AG04450 (cell line): Measurements from ENCODE around the gene CPT1C. TPM values are rescaled to one million over a fixed set of nuclear protein-coding genes. Genes with fewer than 3 reads are reported as not detected.

Experiments used
- CTCF ChIA-PET: fragments of 300-600, 350-600 bp; formaldehyde crosslinking; extraction: SDS; loops from one replicate; lab custom pipeline; 2022; ENCODE audit warnings: antibody characterized with exemption, inconsistent platforms; lab: Charles Lee
- POLR2A ChIA-PET: fragments of 350-600 bp; formaldehyde crosslinking; extraction: SDS; loops from one replicate; lab custom pipeline; 2021; ENCODE audit warnings: antibody characterized with exemption, inconsistent platforms; lab: Yijun Ruan, JAX
- DNase-seq: peaks from one replicate; pipeline ENCODE4 v3.0.0-alpha.2; 2011; ENCODE audit warnings: low read depth, low spot score
- H3K27ac ChIP-seq: one replicate; pipeline ENCODE4 v1.5.1; 2012; ENCODE audit warnings: low read depth, low read length, control low read depth
- H3K27me3 ChIP-seq: one replicate; pipeline ENCODE4 v1.6.0; 2012; ENCODE audit warnings: low read length; ENCODE audit not compliant: control insufficient read depth, insufficient read depth
- H3K4me3 ChIP-seq: 2 replicates; pipeline ENCODE4 v1.5.1; 2011; ENCODE audit warnings: mild to moderate bottlenecking, low read depth, low read length, control low read depth
- H3K9me3 ChIP-seq: 2 replicates; pipeline ENCODE4 v1.5.1; 2012; ENCODE audit warnings: low read length; ENCODE audit not compliant: control insufficient read depth, insufficient read depth
- polyA plus RNA-seq: library from polyadenylated mRNA; depleted of rRNA; stranded (reverse); fragments of >200 nt; gene quantifications from 2 replicates; pipeline ENCODE4 v1.2.3, GENCODE V29; 2011; rRNA removed
- small RNA-seq: library from RNA; depleted of rRNA; stranded (forward); fragments of <200 nt; gene quantifications from one replicate; pipeline ENCODE3, GENCODE V24; 2012; ENCODE audit warnings: low read depth; ENCODE audit not compliant: insufficient read length
- TF ChIP-seq, protein P1 (sequence below): IDR thresholded peaks from 2 replicates; pipeline ENCODE4 v1.5.1; 2011; ENCODE audit warnings: low read depth, low read length, control low read depth, inconsistent platforms

CPT1C gene
- polyA plus RNA-seq, 1 experiment = 20.3 TPM

DNA sequence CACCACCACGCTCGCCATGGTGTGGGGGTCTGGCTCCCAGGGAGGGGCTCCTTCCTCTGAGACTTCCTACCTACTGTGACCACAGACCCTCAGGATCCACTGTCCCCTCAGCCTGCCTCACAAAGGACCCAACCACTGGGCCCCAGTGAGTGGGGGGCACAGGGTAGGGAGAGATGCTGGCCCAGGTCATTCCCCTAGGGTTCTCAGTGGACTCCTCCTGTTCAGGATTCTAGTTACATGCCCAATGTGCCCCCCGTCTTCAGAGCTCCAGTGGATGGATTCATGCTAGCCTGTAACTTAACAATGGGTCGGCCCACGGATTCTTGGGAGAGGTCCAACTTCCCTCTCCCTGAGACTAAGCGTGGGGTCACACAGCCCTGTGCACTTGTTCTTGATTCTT lies 72.3 kb downstream of the CPT1C start, which contains the start of gene TSKS:
TSS of gene TSKS (minus strand) at position 77 of the 400 bp plus-strand sequence. CDS start at position 18, 59 bp downstream.
- DNase-seq = no peak
- no peaks in the 10 kb centered on the region for H3K27me3 ChIP-seq
- H3K27ac ChIP-seq = no peak within 1 kb of the TSS
- ChIA-PET CTCF (interaction anchor here (0.7 kb wide), 1 partner anchor 82 kb away, joined by 3 read pairs; no protein-coding TSS in a partner anchor), POLR2A (no interaction called here)
- H3K9me3 ChIP-seq = no peaks in the 10 kb centered on the region
- TF ChIP-seq, protein P1, sequence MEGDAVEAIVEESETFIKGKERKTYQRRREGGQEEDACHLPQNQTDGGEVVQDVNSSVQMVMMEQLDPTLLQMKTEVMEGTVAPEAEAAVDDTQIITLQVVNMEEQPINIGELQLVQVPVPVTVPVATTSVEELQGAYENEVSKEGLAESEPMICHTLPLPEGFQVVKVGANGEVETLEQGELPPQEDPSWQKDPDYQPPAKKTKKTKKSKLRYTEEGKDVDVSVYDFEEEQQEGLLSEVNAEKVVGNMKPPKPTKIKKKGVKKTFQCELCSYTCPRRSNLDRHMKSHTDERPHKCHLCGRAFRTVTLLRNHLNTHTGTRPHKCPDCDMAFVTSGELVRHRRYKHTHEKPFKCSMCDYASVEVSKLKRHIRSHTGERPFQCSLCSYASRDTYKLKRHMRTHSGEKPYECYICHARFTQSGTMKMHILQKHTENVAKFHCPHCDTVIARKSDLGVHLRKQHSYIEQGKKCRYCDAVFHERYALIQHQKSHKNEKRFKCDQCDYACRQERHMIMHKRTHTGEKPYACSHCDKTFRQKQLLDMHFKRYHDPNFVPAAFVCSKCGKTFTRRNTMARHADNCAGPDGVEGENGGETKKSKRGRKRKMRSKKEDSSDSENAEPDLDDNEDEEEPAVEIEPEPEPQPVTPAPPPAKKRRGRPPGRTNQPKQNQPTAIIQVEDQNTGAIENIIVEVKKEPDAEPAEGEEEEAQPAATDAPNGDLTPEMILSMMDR = no peak
- no peak within 1 kb of the TSS for H3K4me3 ChIP-seq

Small RNA genes lying within 50 kb of the gene (small RNA-seq; reads per million reads assigned to genes)
- not detected for gene MIR5088

Other genes with a start within 250 kb of the CPT1C start
- 0.02 and 0.04 TPM in 2 replicates for gene SLC17A7, start 249.6 kb upstream of the CPT1C start, polyA plus RNA-seq
- 60.3 and 62.5 TPM in 2 replicates for gene PIH1D1, start 239.3 kb upstream of the CPT1C start, polyA plus RNA-seq
- 4.1 and 4.3 TPM in 2 replicates for gene ALDH16A1, start 237.9 kb upstream of the CPT1C start, polyA plus RNA-seq
- 3.7 and 5.9 TPM in 2 replicates for gene FLT3LG, start 216.9 kb upstream of the CPT1C start, polyA plus RNA-seq
- gene RPL13A, start 203.5 kb upstream of the CPT1C start, polyA plus RNA-seq = 3,816 and 4,938 TPM in 2 replicates
- 1,562 and 2,122 TPM in 2 replicates for gene RPS11, start 194.7 kb upstream of the CPT1C start, polyA plus RNA-seq
- 46.1 and 68.1 TPM in 2 replicates for gene FCGRT, start 178.5 kb upstream of the CPT1C start, polyA plus RNA-seq
- gene RCN3, start 163.1 kb upstream of the CPT1C start, polyA plus RNA-seq = 14.7 and 29.4 TPM in 2 replicates
- 43.9 and 77.5 TPM in 2 replicates for gene NOSIP, start 110.6 kb upstream of the CPT1C start, polyA plus RNA-seq
- 0.31 and 0.35 TPM in 2 replicates for gene PRRG2, start 109.8 kb upstream of the CPT1C start, polyA plus RNA-seq
- 0.36 and 0.66 TPM in 2 replicates for gene PRR12, start 99.9 kb upstream of the CPT1C start, polyA plus RNA-seq
- gene RRAS, start 51.0 kb upstream of the CPT1C start, polyA plus RNA-seq = 64.2 and 93.3 TPM in 2 replicates
- gene SCAF1, start 48.9 kb upstream of the CPT1C start, polyA plus RNA-seq = 2.5 and 3.5 TPM in 2 replicates
- 33.5 and 54.9 TPM in 2 replicates for gene IRF3, start 25.3 kb upstream of the CPT1C start, polyA plus RNA-seq
- 8.8 and 10.9 TPM in 2 replicates for gene BCL2L12, start 25.2 kb upstream of the CPT1C start, polyA plus RNA-seq
- gene PRMT1, start 13.8 kb upstream of the CPT1C start, polyA plus RNA-seq = 287 and 305 TPM in 2 replicates
- gene ADM5, start 1.5 kb upstream of the CPT1C start, polyA plus RNA-seq = 0.19 and 0.33 TPM in 2 replicates
- not detected in 2 replicates for gene TSKS, start 72.2 kb downstream of the CPT1C start, polyA plus RNA-seq
- 59.1 and 82.2 TPM in 2 replicates for gene AP2A1, start 75.9 kb downstream of the CPT1C start, polyA plus RNA-seq
- gene FUZ, start 122.2 kb downstream of the CPT1C start, polyA plus RNA-seq = 6.9 and 9.0 TPM in 2 replicates
- 12.6 and 20.3 TPM in 2 replicates for gene MED25, start 127.2 kb downstream of the CPT1C start, polyA plus RNA-seq
- gene PTOV1, start 160.0 kb downstream of the CPT1C start, polyA plus RNA-seq = 37.6 and 58.5 TPM in 2 replicates
- 13.0 and 13.1 TPM in 2 replicates for gene PNKP, start 176.5 kb downstream of the CPT1C start, polyA plus RNA-seq
- gene AKT1S1, start 186.2 kb downstream of the CPT1C start, polyA plus RNA-seq = 27.5 and 33.1 TPM in 2 replicates
- 15.6 and 23.0 TPM in 2 replicates for gene TBC1D17, start 186.6 kb downstream of the CPT1C start, polyA plus RNA-seq
- gene IL4I1, start 205.8 kb downstream of the CPT1C start, polyA plus RNA-seq = 0.30 and 0.92 TPM in 2 replicates
- 6.3 and 6.8 TPM in 2 replicates for gene ATF5, start 238.1 kb downstream of the CPT1C start, polyA plus RNA-seq
- 12.4 and 16.9 TPM in 2 replicates for gene NUP62, start 238.4 kb downstream of the CPT1C start, polyA plus RNA-seq